HEK293T (cell line): ENCODE results near the gene YTHDF2.
"Not testable (repeated sequence)": the region's sequence is repeated elsewhere in the genome, so short reads cannot be mapped to it uniquely, and the experiment has no call there.

ENCODE experiments used
- CTCF ChIA-PET: fragments of 350-600 bp; formaldehyde crosslinking; extraction: SDS; loops from one replicate; lab custom pipeline; 2021; ENCODE audit warnings: antibody characterized with exemption, inconsistent platforms; lab: Yijun Ruan, JAX
- POLR2A ChIA-PET: fragments of 350-600 bp; formaldehyde crosslinking; extraction: SDS; loops from one replicate; lab custom pipeline; 2020; ENCODE audit warnings: antibody characterized with exemption, inconsistent platforms; lab: Yijun Ruan, JAX
- DNase-seq: peaks from one replicate; pipeline ENCODE4 v3.0.0; 2012; ENCODE audit warnings: mixed read lengths; ENCODE audit errors: extremely low spot score
- ARNT ChIP-seq: fragments of 450-650 bp; IDR thresholded peaks from 2 replicates; pipeline ENCODE4 v1.6.1; 2017; ENCODE audit warnings: mild to moderate bottlenecking
- BHLHE40 ChIP-seq: fragments of 450-650 bp; IDR thresholded peaks from 2 replicates; pipeline ENCODE4 v1.6.1; 2016; ENCODE audit warnings: mild to moderate bottlenecking, moderate library complexity, borderline replicate concordance
- CTBP1 ChIP-seq: fragments of 450-650 bp; IDR thresholded peaks from 2 replicates; pipeline ENCODE4 v1.6.1; 2016; ENCODE audit warnings: borderline replicate concordance
- ELF4 ChIP-seq: fragments of 450-650 bp; IDR thresholded peaks from 2 replicates; pipeline ENCODE4 v1.6.1; 2017; ENCODE audit warnings: antibody characterized with exemption
- FOXA1 ChIP-seq: fragments of 450-650 bp; IDR thresholded peaks from 2 replicates; pipeline ENCODE4 v1.6.1; 2016; ENCODE audit warnings: mild to moderate bottlenecking
- FOXK2 ChIP-seq: fragments of 450-650 bp; IDR thresholded peaks from 2 replicates; pipeline ENCODE4 v1.6.1; 2016; ENCODE audit warnings: mild to moderate bottlenecking
- FOXM1 ChIP-seq: fragments of 450-650 bp; IDR thresholded peaks from 2 replicates; pipeline ENCODE4 v1.6.1; 2017; ENCODE audit warnings: mild to moderate bottlenecking, borderline replicate concordance
- HDGF ChIP-seq: fragments of 450-650 bp; IDR thresholded peaks from 2 replicates; pipeline ENCODE4 v1.6.1; 2017; ENCODE audit warnings: antibody characterized with exemption, borderline replicate concordance
- L3MBTL2 ChIP-seq: fragments of 450-650 bp; conservative IDR thresholded peaks from 2 replicates; pipeline ENCODE4 v1.6.1; 2016; ENCODE audit warnings: mild to moderate bottlenecking
- LEF1 ChIP-seq: fragments of 450-650 bp; IDR thresholded peaks from 2 replicates; pipeline ENCODE4 v1.6.1; 2017; ENCODE audit warnings: mild to moderate bottlenecking, borderline replicate concordance
- NFRKB ChIP-seq: fragments of 450-650 bp; IDR thresholded peaks from 2 replicates; pipeline ENCODE4 v1.6.1; 2016; ENCODE audit warnings: mild to moderate bottlenecking, moderate library complexity
- PKNOX1 ChIP-seq: fragments of 450-650 bp; IDR thresholded peaks from 2 replicates; pipeline ENCODE4 v1.6.1; 2016
- SP1 ChIP-seq: fragments of 450-650 bp; IDR thresholded peaks from 2 replicates; pipeline ENCODE4 v1.6.1; 2017
- SUZ12 ChIP-seq: fragments of 450-650 bp; IDR thresholded peaks from 2 replicates; pipeline ENCODE4 v1.6.1; 2016; ENCODE audit warnings: mild to moderate bottlenecking
- TARDBP ChIP-seq: fragments of 450-650 bp; IDR thresholded peaks from 2 replicates; pipeline ENCODE4 v1.6.1; 2016
- ZNF384 ChIP-seq: fragments of 450-650 bp; IDR thresholded peaks from 2 replicates; pipeline ENCODE4 v1.6.1; 2016

YTHDF2 gene

GRCh38 chr1:28736450-28737306 lies at the start of gene YTHDF2:
YTHDF2 (plus strand) TSS chr1:28736940; CDS start chr1:28737121, 181 bp downstream.
- DNase-seq = peak; percentile 97
- POLR2A ChIA-PET = interaction anchor here (0.6 to 3.6 kb wide), 29 partner anchors 10 to 227 kb away, joined by 3 to 45 read pairs (median 4); partner anchors contain the start of genes EPB41, GMEB1, RNU11 and TAF12
- TF ChIP-seq CTBP1 = peak; percentile 86
- peak; percentile 61; the same call in 1 of the 2 replicates for TF ChIP-seq ELF4
- no peak for TF ChIP-seq BHLHE40
- no peak for TF ChIP-seq ZNF384
- no peak for TF ChIP-seq HDGF
- TF ChIP-seq LEF1 = peak; percentile 86; the same call in 1 of the 2 replicates
- peak; percentile 98 for TF ChIP-seq TARDBP
- no peak for TF ChIP-seq NFRKB
- no peak for TF ChIP-seq SP1
- 0 out of 2 replicates have a peak, but pooled peaks have one; percentile 3 for TF ChIP-seq ARNT
- TF ChIP-seq L3MBTL2 = peak; percentile 91
- TF ChIP-seq FOXA1 = no peak
- peak; percentile 82 for TF ChIP-seq FOXM1
- TF ChIP-seq SUZ12 = no peak
- no peak for TF ChIP-seq FOXK2
- TF ChIP-seq PKNOX1 = no peak
- CTCF ChIA-PET = interaction anchor here (0.6 to 1.8 kb wide), 17 partner anchors 11 to 445 kb away, joined by 3 to 14 read pairs (median 4); partner anchors contain the start of genes GMEB1 and SRSF4

GRCh38 chr1:28691627-28692026 lies 45.1 kb upstream of the YTHDF2 start:
- CTCF ChIA-PET, DNase-seq, POLR2A ChIA-PET: not testable (repeated sequence)

GRCh38 chr1:28703629-28704028 lies 33.1 kb upstream of the YTHDF2 start:
- DNase-seq = no peak
- ChIA-PET POLR2A (no interaction called here), CTCF (no interaction called here)
- TF ChIP-seq SUZ12 (no peak), TARDBP (no peak), HDGF (no peak), FOXK2 (no peak), CTBP1 (no peak), SP1 (no peak), FOXA1 (no peak), NFRKB (no peak), FOXM1 (no peak), ARNT (no peak), ZNF384 (no peak), LEF1 (no peak), L3MBTL2 (no peak), ELF4 (no peak), PKNOX1 (no peak)

GRCh38 chr1:28716336-28716735 lies 20.4 kb upstream of the YTHDF2 start:
- POLR2A ChIA-PET = no interaction called here

GRCh38 chr1:28718166-28718565 lies 18.6 kb upstream of the YTHDF2 start:
- no peak for TF ChIP-seq HDGF
- TF ChIP-seq ARNT = no peak
- no peak for TF ChIP-seq FOXA1
- TF ChIP-seq ELF4 = no peak
- no peak for TF ChIP-seq PKNOX1
- TF ChIP-seq LEF1 = no peak
- DNase-seq = no peak
- POLR2A ChIA-PET = interaction anchor here (2.0 to 2.2 kb wide), 2 partner anchors 10 to 70 kb away, joined by 5 to 7 read pairs; partner anchors contain the start of gene RNU11
- CTCF ChIA-PET = no interaction called here

More at GRCh38 chr1:28716336-28716735, 20.4 kb upstream of the YTHDF2 start:
- DNase-seq = no peak
- CTCF ChIA-PET = no interaction called here
- TF ChIP-seq FOXA1 = no peak
- no peak for TF ChIP-seq L3MBTL2
- no peak for TF ChIP-seq ARNT
- no peak for TF ChIP-seq LEF1
- TF ChIP-seq PKNOX1 = no peak
- no peak for TF ChIP-seq FOXK2
- no peak for TF ChIP-seq SUZ12
- no peak for TF ChIP-seq TARDBP
- TF ChIP-seq ZNF384 = no peak
- no peak for TF ChIP-seq SP1
- no peak for TF ChIP-seq FOXM1
- TF ChIP-seq ELF4 = no peak
- TF ChIP-seq CTBP1 = no peak
- TF ChIP-seq BHLHE40 = no peak
- no peak for TF ChIP-seq HDGF
- TF ChIP-seq NFRKB = no peak
